Amygdala (tissue), 56 donors: Measurements from ENCODE around the gene CLEC4M.
"Not testable (repeated sequence)": the region's sequence is repeated elsewhere in the genome, so short reads cannot be mapped to it uniquely, and the experiment has no call there.

Experiments used
- DNase-seq, 56 donors: peaks; one replicate each; lab custom pipeline; 2025; lab: John Stamatoyannopoulos, UW

The CLEC4M gene

GRCh38 chr19:7739801-7740681 lies 23.0 kb upstream of the CLEC4M start:
- DNase-seq: peak in 1 of 56 donors; percentile 13

- no peak for DNase-seq
These were observed 22.4 kb upstream of the CLEC4M start for GRCh38 chr19:7740682-7741054.

GRCh38 chr19:7742575-7742974 lies 20.5 kb upstream of the CLEC4M start:
- no peak for DNase-seq

GRCh38 chr19:7742991-7743390 lies 20.1 kb upstream of the CLEC4M start:
- no peak for DNase-seq

GRCh38 chr19:7743425-7743841 lies 19.6 kb upstream of the CLEC4M start:
- DNase-seq: no peak

GRCh38 chr19:7744199-7744786 lies 18.8 kb upstream of the CLEC4M start:
- DNase-seq: no peak

- DNase-seq: no peak
These were observed 18.0 kb upstream of the CLEC4M start for GRCh38 chr19:7744871-7745650.

GRCh38 chr19:7746306-7746705 lies 16.7 kb upstream of the CLEC4M start:
- not testable (repeated sequence) for DNase-seq

GRCh38 chr19:7746903-7747884 lies 15.8 kb upstream of the CLEC4M start, which contains the start of gene CD209:
CD209 (minus strand) TSS chr19:7747534; CDS start chr19:7747511, 23 bp downstream.
- DNase-seq: no peak

GRCh38 chr19:7748171-7748570 lies 14.9 kb upstream of the CLEC4M start:
- no peak for DNase-seq

GRCh38 chr19:7748756-7749155 lies 14.3 kb upstream of the CLEC4M start:
- no peak for DNase-seq

- no peak for DNase-seq
These were observed 11.8 kb upstream of the CLEC4M start for GRCh38 chr19:7751157-7751783.

GRCh38 chr19:7756258-7756657 lies 6.8 kb upstream of the CLEC4M start:
- DNase-seq: no peak

GRCh38 chr19:7757358-7757757 lies 5.7 kb upstream of the CLEC4M start:
- no peak for DNase-seq

GRCh38 chr19:7759156-7759555 lies 3.9 kb upstream of the CLEC4M start:
- no peak for DNase-seq

- no peak for DNase-seq
These were observed 653 bp downstream of the CLEC4M start for GRCh38 chr19:7763696-7764095.

- DNase-seq: not testable (repeated sequence)
These were observed 1.1 kb downstream of the CLEC4M start for GRCh38 chr19:7764157-7764556.

GRCh38 chr19:7765043-7765442 lies 2.0 kb downstream of the CLEC4M start:
- DNase-seq: not testable (repeated sequence)

GRCh38 chr19:7766535-7766934 lies 3.5 kb downstream of the CLEC4M start:
- DNase-seq: no peak
